Measurements from ENCODE around the gene TMBIM1. TPM values are rescaled to one million over a fixed set of nuclear protein-coding genes. Genes with fewer than 3 reads are reported as not detected.

Gene TMBIM1
- total and polyA plus RNA-seq, 9 of the 15 experiments (the other 6 are each of a cell fraction or from before 2014, with no cell fraction given): 14.2 to 105 (median 47.0) TPM

DNA sequence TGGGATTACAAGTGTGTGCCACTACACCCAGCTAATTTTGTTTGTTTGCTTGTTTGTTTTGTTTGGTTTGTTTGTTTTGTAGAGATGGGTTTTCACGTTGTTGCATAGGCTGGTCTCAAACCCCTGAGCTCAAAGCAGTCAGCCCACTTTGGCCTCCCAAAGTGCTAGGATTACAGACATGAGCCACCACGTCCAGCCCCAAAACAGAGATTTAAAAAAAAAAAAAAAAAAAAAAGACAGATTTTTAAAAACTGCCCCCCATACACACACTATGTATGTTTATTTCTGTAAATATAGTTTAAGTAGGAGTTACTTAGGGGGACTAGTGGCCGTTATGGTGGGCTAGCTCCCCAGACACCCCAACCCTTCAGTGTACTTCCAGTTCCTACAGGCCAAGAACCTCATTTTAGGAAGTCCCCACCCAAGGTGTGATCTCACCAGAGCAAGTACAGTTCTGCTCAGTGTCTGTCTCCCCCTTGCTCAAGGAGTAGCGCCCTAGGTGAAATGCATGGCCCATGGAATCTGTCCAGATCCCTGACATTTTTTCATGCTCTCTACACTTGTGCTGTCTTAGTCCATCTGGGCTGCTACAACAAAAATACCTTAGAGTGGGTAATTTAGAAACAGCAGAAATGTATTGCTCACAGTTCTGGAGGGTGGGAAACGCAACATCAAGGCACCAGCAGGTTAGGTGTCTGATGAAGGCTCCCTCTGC lies 1.6 kb upstream of the TMBIM1 start:
- Histone ChIP-seq H3K27me3 (ENCODE audit: control insufficient read depth in 2 of 2, insufficient read depth in 2 of 2, low read length in 2 of 2) (no peaks in the 10 kb centered on the region), H3K4me1 (replicated peaks in 1 of 2; ENCODE audit: control insufficient read depth in 2 of 2, insufficient read depth in 2 of 2, low read length in 2 of 2) (peaks cover 34 to 43% of the 10 kb centered on the region in 2 experiments), H3K4me3 (no peak overlapping the region), H3K79me2 (ENCODE audit: control insufficient read depth, insufficient read depth, low read length) (peaks cover 39% of the 10 kb centered on the region), H3K9ac (ENCODE audit: insufficient read depth in 1 of 2, low read depth in 2 of 2, low read length in 2 of 2) (peak overlapping the region in 1 of 2 experiments; percentile 14; a peak in 2 of 4 replicates), H2AFZ (ENCODE audit: low read depth, low read length) (peak overlapping the region; percentile 82), H3K36me3 (ENCODE audit: control insufficient read depth, insufficient read depth, low read length) (peaks cover 8% of the 10 kb centered on the region; the same call in 2 of the 3 replicates), H3K4me2 (ENCODE audit: insufficient read depth, low read length) (no peak overlapping the region), H3K27ac (ENCODE audit: extremely low read depth, low read depth, low read length) (peak overlapping the region; percentile 45; the same call in 2 of the 3 replicates), H3K9me1 (ENCODE audit: control insufficient read depth, insufficient read depth, low read length) (peaks cover 3% of the 10 kb centered on the region), H3K9me3 (replicated peaks; ENCODE audit: control insufficient read depth, insufficient read depth, low read depth, low read length) (no peaks in the 10 kb centered on the region), H4K20me1 (replicated peaks; ENCODE audit: control insufficient read depth, insufficient read depth, low read length) (no peaks in the 10 kb centered on the region)
- 0 out of 2 replicates have a peak, but pooled peaks have one; percentile 32 for TF ChIP-seq ZNF12 (CRISPR knock-in tag; IDR thresholded peaks at IDR 0.05)
- TF ChIP-seq TCF3 (CRISPR knock-in tag; IDR thresholded peaks at IDR 0.05): no peak
- TF ChIP-seq NCOA6 (IDR thresholded peaks at IDR 0.05): no peak
- TF ChIP-seq KAT2B (IDR thresholded peaks at IDR 0.05; ENCODE audit: low read depth, low read length): no peak
- TF ChIP-seq SNRNP70 (optimal IDR thresholded peaks at IDR 0.05; ENCODE audit: low read depth, low read length): no peak
- 0 out of 2 replicates have a peak, but pooled peaks have one; percentile 3 for TF ChIP-seq SPI1 (IDR thresholded peaks at IDR 0.05; ENCODE audit: borderline replicate concordance, low read depth, low read length)
- BruUV-seq (replicated peaks): no TSS peak
- ATAC-seq (no peak), DNase-seq (ENCODE audit: extremely low read depth in 1 of 4, low spot score in 3 of 4) (peak in 2 of 4 experiments; percentile 38 to 41), FAIRE-seq (no peak)
- POLR2A ChIA-PET: interaction anchor here (0.6 kb wide), 4 partner anchors 20 to 459 kb away, joined by 3 to 4 read pairs (median 4); no protein-coding TSS in a partner anchor
- WGBS (ENCODE audit: insufficient coverage, low coverage, missing lambda C conversion rate): 42% methylated on average over 4 of the region's 5 CpGs
- in situ Hi-C loops (cut with MboI): no loop called here
- intact Hi-C loops (cut with micrococcal nuclease): loop anchor here (2.0 to 5.0 kb wide), 2 partner anchors 105 to 273 kb away; partner anchors contain the start of genes CNOT9, CTDSP1 and USP37
- CTCF ChIA-PET (ENCODE audit: low intra/inter-chr PET ratio): interaction anchor here (0.7 kb wide), 1 partner anchor 12 kb away, joined by 4 read pairs; no protein-coding TSS in a partner anchor
